OCI-LY1 (cell line): ENCODE data around the gene NHSL2.

Experiments
- H2AFZ ChIP-seq: fragments of 200-600 bp; sonication (generic), shearing (Covaris generic); 2 replicates; pipeline ENCODE4 v1.6.0; 2014; ENCODE audit warnings: antibody characterized with exemption, mild to moderate bottlenecking, low read length
- H3F3A ChIP-seq: fragments of 200-600 bp; sonication (generic), shearing (Covaris generic); 2 replicates; pipeline ENCODE4 v1.6.0; 2014; ENCODE audit warnings: mild to moderate bottlenecking, antibody characterized with exemption, low read length, moderate library complexity; ENCODE audit not compliant: insufficient read depth
- H3K27ac ChIP-seq: fragments of 200-600 bp; sonication (generic); 2 replicates; pipeline ENCODE4 v1.5.1; 2014; ENCODE audit warnings: low read length, mixed run types, mild to moderate bottlenecking, low read depth; ENCODE audit not compliant: poor library complexity, severe bottlenecking
- H3K27me3 ChIP-seq: fragments of 200-600 bp; sonication (generic); 2 replicates; pipeline ENCODE4 v1.6.0; 2014; ENCODE audit warnings: antibody characterized with exemption, mild to moderate bottlenecking, low read length, moderate library complexity; ENCODE audit not compliant: insufficient read depth
- H3K36me3 ChIP-seq: fragments of 200-600 bp; sonication (generic); 2 replicates; pipeline ENCODE4 v1.6.1; 2014; ENCODE audit warnings: mild to moderate bottlenecking, antibody characterized with exemption, low read length, moderate library complexity, mixed read lengths; ENCODE audit not compliant: insufficient read depth
- H3K4me1 ChIP-seq: fragments of 200-600 bp; sonication (generic); 2 replicates; pipeline ENCODE4 v1.5.1; 2014; ENCODE audit warnings: mild to moderate bottlenecking, low read length, moderate library complexity; ENCODE audit not compliant: insufficient read depth, severe bottlenecking
- H3K4me2 ChIP-seq: fragments of 200-600 bp; sonication (generic), shearing (Covaris generic); 2 replicates; pipeline ENCODE4 v1.6.1; 2014; ENCODE audit warnings: low read length
- H3K4me3 ChIP-seq: fragments of 200-600 bp; sonication (generic); 2 replicates; pipeline ENCODE4 v1.5.1; 2014; ENCODE audit warnings: low read length, low read depth, mild to moderate bottlenecking, mixed read lengths; ENCODE audit not compliant: poor library complexity, severe bottlenecking
- H3K79me2 ChIP-seq: fragments of 200-600 bp; shearing (Covaris generic); 2 replicates; pipeline ENCODE4 v1.6.1; 2016; ENCODE audit warnings: mixed run types, low read length, mixed read lengths; ENCODE audit not compliant: insufficient read depth
- H3K9ac ChIP-seq: fragments of 200-600 bp; sonication (generic), shearing (Covaris generic); 2 replicates; pipeline ENCODE4 v1.6.1; 2014; ENCODE audit warnings: mild to moderate bottlenecking, low read length, mixed read lengths
- H3K9me2 ChIP-seq: fragments of 200-600 bp; sonication (generic), shearing (Covaris generic); 2 replicates; pipeline ENCODE4 v1.6.1; 2014; ENCODE audit warnings: low read depth, mild to moderate bottlenecking, low read length, mixed read lengths
- H3K9me3 ChIP-seq: fragments of 200-600 bp; shearing (Covaris generic); 2 replicates; pipeline ENCODE4 v1.6.1; 2014; ENCODE audit warnings: low read length, mixed read lengths
- H4K20me1 ChIP-seq: fragments of 200-600 bp; sonication (generic), shearing (Covaris generic); 2 replicates; pipeline ENCODE4 v1.6.0; 2016; ENCODE audit warnings: mild to moderate bottlenecking, low read length; ENCODE audit not compliant: insufficient read depth
- CTCF ChIP-seq: fragments of 200-600 bp; sonication (generic), shearing (Covaris generic); IDR thresholded peaks from 2 replicates; pipeline ENCODE4 v1.5.1; 2017; ENCODE audit warnings: mild to moderate bottlenecking, antibody characterized with exemption, low read length, moderate library complexity, mixed read lengths
- EZH2 ChIP-seq: fragments of 200-600 bp; sonication (generic), shearing (Covaris generic); IDR thresholded peaks from 2 replicates; pipeline ENCODE4 v1.8.0; 2017; ENCODE audit warnings: borderline replicate concordance, mixed run types, mild to moderate bottlenecking, antibody characterized with exemption, low read length, moderate library complexity, mixed read lengths

The NHSL2 gene

GRCh38 chrX:72107320-72107719 lies 196.7 kb downstream of the NHSL2 start:
- H3K4me2 ChIP-seq: no peak overlapping the region
- H3K79me2 ChIP-seq: no peaks in the 10 kb centered on the region
- TF ChIP-seq EZH2 (no peak), CTCF (no peak)
- H3K4me1 ChIP-seq: no peaks in the 10 kb centered on the region
- no peaks in the 10 kb centered on the region for H3K9me3 ChIP-seq
- H3K27ac ChIP-seq: no peak overlapping the region
- no peaks in the 10 kb centered on the region for H3K27me3 ChIP-seq
- H3F3A ChIP-seq: no peaks in the 10 kb centered on the region
- H3K36me3 ChIP-seq: no peaks in the 10 kb centered on the region
- no peak overlapping the region for H3K4me3 ChIP-seq
- no peaks in the 10 kb centered on the region for H4K20me1 ChIP-seq
- no peak overlapping the region for H2AFZ ChIP-seq
- H3K9me2 ChIP-seq: no peaks in the 10 kb centered on the region
- H3K9ac ChIP-seq: no peak overlapping the region

- Histone ChIP-seq H3K4me3 (no peak overlapping the region), H3K9ac (no peak overlapping the region), H3K27ac (no peak overlapping the region), H3K9me3 (no peaks in the 10 kb centered on the region), H3K79me2 (no peaks in the 10 kb centered on the region), H2AFZ (no peak overlapping the region), H4K20me1 (no peaks in the 10 kb centered on the region), H3K4me2 (no peak overlapping the region), H3K27me3 (no peaks in the 10 kb centered on the region), H3K9me2 (no peaks in the 10 kb centered on the region), H3K4me1 (no peaks in the 10 kb centered on the region), H3F3A (no peaks in the 10 kb centered on the region), H3K36me3 (no peaks in the 10 kb centered on the region)
- no peak for TF ChIP-seq EZH2
- no peak for TF ChIP-seq CTCF
Observed at GRCh38 chrX:72107841-72108595, 197.4 kb downstream of the NHSL2 start.

- Histone ChIP-seq H3K27me3 (no peaks in the 10 kb centered on the region), H3K36me3 (no peaks in the 10 kb centered on the region), H3F3A (no peaks in the 10 kb centered on the region), H3K27ac (no peak overlapping the region), H2AFZ (no peak overlapping the region), H3K4me2 (no peak overlapping the region), H3K9ac (no peak overlapping the region), H3K4me1 (no peaks in the 10 kb centered on the region), H3K9me2 (no peaks in the 10 kb centered on the region), H3K4me3 (no peak overlapping the region), H3K79me2 (no peaks in the 10 kb centered on the region), H3K9me3 (no peaks in the 10 kb centered on the region), H4K20me1 (no peaks in the 10 kb centered on the region)
- TF ChIP-seq EZH2 (no peak), CTCF (no peak)
Observed at GRCh38 chrX:72108666-72109065, 198.0 kb downstream of the NHSL2 start.
